ENCODE measurements around the gene TRAPPC2L. TPM values are rescaled to one million over a fixed set of nuclear protein-coding genes. Genes with fewer than 3 reads are reported as not detected.
A peak's percentile ranks its signal among the peaks of the same experiment; 100 is the strongest.
"Not testable (repeated sequence)": the region's sequence is repeated elsewhere in the genome, so short reads cannot be mapped to it uniquely, and the experiment has no call there.

TRAPPC2L gene
- total and polyA plus RNA-seq, 11 donors = 20.3 to 65.7 (median 44.2) TPM

DNA sequence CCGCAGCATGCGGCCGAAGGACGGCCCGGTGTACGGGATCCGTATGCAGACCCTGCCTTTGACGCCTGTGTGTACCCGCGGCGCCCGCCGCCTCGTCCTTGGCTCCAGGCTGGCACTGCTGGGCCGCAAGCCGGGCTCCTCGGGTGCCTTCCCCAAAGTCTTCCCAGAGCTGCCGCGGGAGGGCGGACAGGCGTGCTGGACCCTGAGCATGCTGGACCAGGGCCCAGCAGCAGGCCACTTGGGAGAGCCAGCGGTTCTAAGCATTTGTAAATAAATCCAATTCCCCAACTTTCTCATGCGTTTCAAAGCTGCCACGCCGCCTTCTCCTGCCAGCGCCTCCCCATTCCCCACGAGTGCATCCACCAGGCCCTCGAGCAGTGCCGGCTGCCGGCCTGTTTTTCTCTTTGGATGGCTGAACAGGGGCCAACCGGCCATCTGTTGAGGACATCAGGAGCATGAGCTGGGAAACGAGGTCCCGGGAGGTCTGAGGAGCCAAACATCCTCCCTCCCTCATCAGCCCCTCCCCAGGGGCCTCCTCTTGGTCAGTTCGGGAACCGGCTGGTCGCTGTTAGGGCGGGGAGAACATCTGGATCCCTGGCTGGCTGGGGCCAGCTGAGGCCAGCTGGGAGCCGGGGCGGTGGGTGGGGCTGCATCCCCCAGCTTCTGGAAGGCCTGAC is 30.1 kb downstream of the TRAPPC2L start:
- intact Hi-C loops (cut with DNase I) = loop anchor here in 7 of 10 donors (1.0 to 5.0 kb wide), 11 partner anchors 22 to 54 kb away; partner anchors contain the start of genes TRAPPC2L (in 2 of the 7) and GALNS (in 1 of the 7)
- peaks cover 0 to 39% (median 28%) of the 10 kb centered on the region in 12 donors for H3K4me1 ChIP-seq
- DNase-seq = peak; percentile 92 to 97 (median 94)

DNA sequence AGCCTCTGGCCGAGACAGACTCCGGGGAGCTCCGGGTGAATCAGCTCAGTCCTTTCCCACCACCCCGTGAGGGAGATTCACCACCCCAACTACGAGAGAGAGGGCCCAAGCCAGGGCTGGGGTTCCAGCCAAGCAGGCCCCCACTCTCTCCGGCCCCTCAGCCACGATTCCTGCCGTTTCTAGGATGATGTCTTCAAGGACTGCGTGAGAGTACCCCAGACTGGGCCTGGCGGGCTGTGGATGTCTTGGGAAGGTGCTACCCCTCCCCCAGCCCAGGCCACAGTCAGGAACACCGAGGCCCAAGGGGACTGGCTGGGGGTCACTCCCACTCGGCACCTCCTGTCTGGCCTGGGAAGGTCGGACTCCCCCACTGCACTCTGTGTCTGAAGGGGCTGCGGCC is 31.1 kb downstream of the TRAPPC2L start:
- WGBS, 4 donors = 44 to 62% (median 58%) methylated on average over 7 to 14 of the region's 14 CpGs
- DNase-seq = no peak
- intact Hi-C loops (cut with DNase I) = loop anchor here in 6 of 10 donors (2.0 to 5.0 kb wide), 3 partner anchors 21 to 49 kb away; no protein-coding TSS in a partner anchor
- Histone ChIP-seq H3K4me3 (peak overlapping the region in 3 of 12 donors; percentile 5 to 15 (median 8)), H3K36me3 (peaks cover 0 to 53% (median 31%) of the 10 kb centered on the region in 9 donors), H3K9me3 (no peaks in the 10 kb centered on the region), H3K27ac (peak overlapping the region; percentile 71 to 94 (median 81)), H3K27me3 (no peaks in the 10 kb centered on the region), H3K4me1 (peaks cover 0 to 37% (median 28%) of the 10 kb centered on the region in 12 donors)
- TF ChIP-seq, protein P1, sequence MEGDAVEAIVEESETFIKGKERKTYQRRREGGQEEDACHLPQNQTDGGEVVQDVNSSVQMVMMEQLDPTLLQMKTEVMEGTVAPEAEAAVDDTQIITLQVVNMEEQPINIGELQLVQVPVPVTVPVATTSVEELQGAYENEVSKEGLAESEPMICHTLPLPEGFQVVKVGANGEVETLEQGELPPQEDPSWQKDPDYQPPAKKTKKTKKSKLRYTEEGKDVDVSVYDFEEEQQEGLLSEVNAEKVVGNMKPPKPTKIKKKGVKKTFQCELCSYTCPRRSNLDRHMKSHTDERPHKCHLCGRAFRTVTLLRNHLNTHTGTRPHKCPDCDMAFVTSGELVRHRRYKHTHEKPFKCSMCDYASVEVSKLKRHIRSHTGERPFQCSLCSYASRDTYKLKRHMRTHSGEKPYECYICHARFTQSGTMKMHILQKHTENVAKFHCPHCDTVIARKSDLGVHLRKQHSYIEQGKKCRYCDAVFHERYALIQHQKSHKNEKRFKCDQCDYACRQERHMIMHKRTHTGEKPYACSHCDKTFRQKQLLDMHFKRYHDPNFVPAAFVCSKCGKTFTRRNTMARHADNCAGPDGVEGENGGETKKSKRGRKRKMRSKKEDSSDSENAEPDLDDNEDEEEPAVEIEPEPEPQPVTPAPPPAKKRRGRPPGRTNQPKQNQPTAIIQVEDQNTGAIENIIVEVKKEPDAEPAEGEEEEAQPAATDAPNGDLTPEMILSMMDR (IDR thresholded peaks at IDR 0.05) = no peak
- TF ChIP-seq POLR2A (IDR thresholded peaks at IDR 0.05) = no peak
- no peak for ATAC-seq

More for the DNA sequence above, 30.1 kb downstream of the TRAPPC2L start:
- Histone ChIP-seq H3K27me3 (no peaks in the 10 kb centered on the region), H3K36me3 (peaks cover 0 to 55% (median 29%) of the 10 kb centered on the region in 9 donors), H3K27ac (peak overlapping the region; percentile 31 to 94 (median 81)), H3K4me3 (peak overlapping the region in 1 of 12 donors; percentile 3), H3K9me3 (no peaks in the 10 kb centered on the region)
- no peak for TF ChIP-seq POLR2A (IDR thresholded peaks at IDR 0.05)
- TF ChIP-seq, protein P1 (IDR thresholded peaks at IDR 0.05) = peak in 11 of 12 donors; percentile 12 to 59 (median 38)
- whole genome bisulfite sequencing, 4 donors = 44 to 63% (median 51%) methylated on average over 31 to 39 of the region's 39 CpGs
- ATAC-seq = peak; percentile 81 to 92 (median 88)

DNA sequence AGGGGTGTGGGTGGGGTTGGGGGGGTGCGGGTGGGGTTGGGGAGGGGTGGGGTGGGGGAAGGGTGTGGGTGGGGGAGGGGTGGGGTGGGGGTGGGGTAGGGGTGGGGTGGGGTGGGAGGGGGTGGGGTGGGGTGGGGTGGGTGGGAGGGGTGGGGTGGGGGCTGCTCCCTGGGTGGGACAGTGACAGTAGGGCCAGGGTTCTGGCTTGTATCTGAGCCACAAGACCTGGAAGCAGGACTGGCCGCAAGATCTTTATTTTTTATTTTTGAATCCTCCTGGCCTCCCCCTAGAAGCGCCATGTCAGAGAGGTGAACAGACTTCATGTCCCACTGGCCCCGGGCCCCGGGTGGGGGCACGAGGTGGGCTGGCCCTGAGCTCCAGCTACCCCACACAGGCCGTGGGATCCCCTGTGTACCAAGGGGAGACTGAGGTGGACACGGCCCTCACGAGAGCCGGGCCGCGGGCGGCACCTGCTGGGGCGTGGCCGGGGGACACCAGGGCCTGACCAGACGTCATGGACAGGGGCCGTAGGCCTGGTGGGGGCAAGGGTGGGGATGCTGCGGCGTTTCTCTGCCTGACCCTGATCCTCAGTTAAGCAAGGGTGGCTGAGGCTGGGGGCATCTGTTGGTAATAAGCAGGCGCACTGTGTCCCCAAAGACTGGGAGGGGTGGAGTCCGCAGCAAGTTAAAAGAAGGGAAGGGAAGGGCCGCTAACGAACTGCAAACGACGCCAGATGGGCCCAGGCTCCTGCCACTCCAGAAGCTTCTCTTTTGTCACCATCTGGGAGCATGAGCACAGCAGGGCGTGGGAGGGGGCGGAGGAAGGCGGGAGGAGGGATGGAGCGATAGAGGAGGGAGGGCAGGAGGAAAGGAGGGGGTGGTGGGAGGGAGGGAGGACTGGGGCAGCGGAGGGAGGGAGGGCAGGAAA is 31.8 kb downstream of the TRAPPC2L start:
- no peaks in the 10 kb centered on the region for H3K27me3 ChIP-seq
- peak; percentile 71 to 84 (median 75) for DNase-seq
- H3K4me3 ChIP-seq = no peak overlapping the region
- peak in 2 of 4 donors; percentile 14 to 22 for ATAC-seq
- peak overlapping the region; percentile 64 to 88 (median 78) for H3K27ac ChIP-seq
- no peaks in the 10 kb centered on the region for H3K9me3 ChIP-seq
- 52 to 64% (median 56%) methylated on average over 26 to 30 of the region's 30 CpGs for WGBS, 4 donors
- H3K4me1 ChIP-seq = peaks cover 0 to 37% (median 28%) of the 10 kb centered on the region in 12 donors
- peaks cover 0 to 47% (median 24%) of the 10 kb centered on the region in 9 donors for H3K36me3 ChIP-seq
- TF ChIP-seq, protein P1 (IDR thresholded peaks at IDR 0.05) = no peak
- no peak for TF ChIP-seq POLR2A (IDR thresholded peaks at IDR 0.05)
- intact Hi-C loops (cut with DNase I) = loop anchor here in 6 of 10 donors (2.0 to 5.0 kb wide), 3 partner anchors 20 to 49 kb away; no protein-coding TSS in a partner anchor

DNA sequence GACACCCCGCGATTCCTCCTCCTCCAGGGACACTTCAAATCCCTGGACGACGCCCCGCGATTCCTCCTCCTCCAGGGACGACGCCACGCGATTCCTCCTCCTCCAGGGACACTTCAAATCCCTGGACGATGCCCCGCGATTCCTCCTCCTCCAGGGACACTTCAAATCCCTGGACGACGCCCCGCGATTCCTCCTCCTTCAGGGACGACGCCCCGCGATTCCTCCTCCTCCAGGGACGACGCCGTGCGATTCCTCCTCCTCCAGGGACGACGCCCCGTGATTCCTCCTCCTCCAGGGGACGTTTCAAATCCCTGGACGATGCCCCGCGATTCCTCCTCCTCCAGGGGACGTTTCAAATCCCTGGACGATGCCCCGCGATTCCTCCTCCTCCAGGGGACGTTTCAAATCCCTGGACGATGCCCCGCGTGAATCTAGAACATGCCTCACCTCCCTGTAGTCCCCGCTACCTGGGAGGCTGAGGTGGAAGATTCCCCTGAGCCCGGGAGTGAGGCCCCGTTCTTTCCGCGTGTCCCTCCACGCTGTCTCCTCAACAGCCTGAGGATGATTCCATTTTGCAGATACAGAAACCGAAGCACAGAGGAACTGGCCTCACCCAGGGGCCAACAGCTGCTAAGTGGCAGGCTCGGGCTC is 32.9 kb downstream of the TRAPPC2L start:
- not testable (repeated sequence) for DNase-seq, H3K9me3 ChIP-seq, H3K4me3 ChIP-seq, H3K27me3 ChIP-seq, ATAC-seq
- Histone ChIP-seq H3K4me1 (peaks cover 0 to 37% (median 28%) of the 10 kb centered on the region in 12 donors), H3K36me3 (peaks cover 0 to 36% (median 13%) of the 10 kb centered on the region in 9 donors), H3K27ac (peak overlapping the region in 5 of 12 donors; percentile 29 to 61 (median 44))
- intact Hi-C loops (cut with DNase I) = loop anchor here in 6 of 10 donors (2.0 to 5.0 kb wide), 3 partner anchors 19 to 47 kb away; no protein-coding TSS in a partner anchor
- 83 to 89% (median 88%) methylated on average over 48 of the region's 48 CpGs for WGBS, 4 donors

All from heart left ventricle (tissue), 16 donors.